ENCODE measurements around the gene SORT1.

The SORT1 gene

DNA sequence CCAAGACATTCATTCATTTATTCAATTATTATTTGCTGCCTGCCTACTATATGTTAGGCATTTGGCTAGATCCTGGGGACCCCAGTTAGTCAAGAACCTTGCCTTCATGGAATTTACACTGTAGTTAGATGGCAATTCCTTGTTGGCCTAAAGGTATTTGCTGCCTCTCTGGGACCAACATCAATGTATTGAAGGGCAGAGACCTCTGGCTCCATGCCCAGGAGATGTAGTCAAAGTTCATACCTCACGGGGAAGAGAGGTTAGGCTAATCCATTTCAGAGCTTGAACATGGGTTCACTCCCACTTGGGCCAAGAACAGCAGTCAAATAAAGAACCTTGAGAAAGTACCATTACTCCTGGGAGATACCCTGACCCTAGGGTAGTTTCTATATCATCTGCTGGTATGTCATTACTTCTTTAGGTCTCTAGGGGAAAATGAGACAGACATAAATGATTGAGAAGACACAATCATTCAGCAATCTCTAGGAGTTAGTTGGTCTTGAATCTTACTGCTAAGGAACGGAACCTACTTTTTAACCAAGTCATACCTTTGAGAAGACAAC, 32.0 kb downstream of the SORT1 start:
- Histone ChIP-seq H3K4me3 (ENCODE audit: low read length) (no peak overlapping the region), H4K8ac (ENCODE audit: low read depth, low read length) (no peak overlapping the region), H3K4me2 (ENCODE audit: low read length) (no peak overlapping the region), H2BK15ac (replicated peaks; ENCODE audit: low read depth) (no peak overlapping the region), H3K56ac (ENCODE audit: low read length) (no peak overlapping the region), H3K27me3 (ENCODE audit: insufficient read depth, low read length, poor library complexity) (no peaks in the 10 kb centered on the region), H3K79me1 (ENCODE audit: low read length) (no peaks in the 10 kb centered on the region), H3K23ac (ENCODE audit: low read length) (no peak overlapping the region), H3K36me3 (ENCODE audit: control insufficient read depth, insufficient read depth, low read length) (no peaks in the 10 kb centered on the region), H3K9ac (ENCODE audit: low read length) (no peak overlapping the region), H3K18ac (ENCODE audit: low read length) (no peak overlapping the region), H4K5ac (ENCODE audit: low read length) (no peak overlapping the region), H3K4me1 (ENCODE audit: control insufficient read depth, low read depth, low read length) (no peaks in the 10 kb centered on the region), H2BK5ac (ENCODE audit: low read length) (no peak overlapping the region), H3K4ac (ENCODE audit: low read depth, low read length) (no peak overlapping the region), H3K79me2 (ENCODE audit: control insufficient read depth, insufficient read depth, low read length) (no peaks in the 10 kb centered on the region), H2BK120ac (ENCODE audit: low read depth, low read length) (no peak overlapping the region), H2AK5ac (ENCODE audit: low read length) (no peak overlapping the region), H3K27ac (ENCODE audit: low read depth, low read length) (no peak overlapping the region)
- WGBS (ENCODE audit: extremely low coverage, insufficient coverage, low lambda C conversion rate) = no CpG with 5 or more reads among the region's 2 CpGs
- no peak for DNase-seq

DNA sequence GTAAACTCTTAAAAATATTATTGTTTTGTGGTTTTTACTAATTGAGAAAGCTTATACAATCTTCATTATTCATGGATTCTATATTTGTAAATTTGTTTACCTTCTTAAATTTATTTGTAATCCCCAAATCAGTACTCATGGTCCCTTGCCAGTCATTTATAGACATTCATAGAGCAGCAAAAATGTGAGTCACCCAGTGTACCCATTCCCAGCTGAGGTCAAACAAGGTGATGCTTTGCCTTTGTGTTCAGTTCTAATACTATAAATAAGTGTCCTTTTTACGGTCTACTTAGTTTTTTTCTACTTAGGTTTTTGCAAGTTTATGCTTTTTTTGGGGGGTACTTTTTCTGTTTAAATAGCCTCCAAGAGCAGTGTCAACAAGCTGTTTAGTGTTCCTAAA, 36.1 kb downstream of the SORT1 start:
- Histone ChIP-seq H4K8ac (ENCODE audit: low read depth, low read length) (no peak overlapping the region), H2BK15ac (replicated peaks; ENCODE audit: low read depth) (no peak overlapping the region), H3K79me1 (ENCODE audit: low read length) (no peaks in the 10 kb centered on the region), H3K4ac (ENCODE audit: low read depth, low read length) (no peak overlapping the region), H3K9ac (ENCODE audit: low read length) (no peak overlapping the region), H3K4me3 (ENCODE audit: low read length) (no peak overlapping the region), H3K4me2 (ENCODE audit: low read length) (no peak overlapping the region), H3K27me3 (ENCODE audit: insufficient read depth, low read length, poor library complexity) (no peaks in the 10 kb centered on the region), H3K56ac (ENCODE audit: low read length) (no peak overlapping the region), H4K5ac (ENCODE audit: low read length) (no peak overlapping the region), H3K79me2 (ENCODE audit: control insufficient read depth, insufficient read depth, low read length) (no peaks in the 10 kb centered on the region), H2BK120ac (ENCODE audit: low read depth, low read length) (no peak overlapping the region), H3K4me1 (ENCODE audit: control insufficient read depth, low read depth, low read length) (no peaks in the 10 kb centered on the region), H3K27ac (ENCODE audit: low read depth, low read length) (no peak overlapping the region), H3K23ac (ENCODE audit: low read length) (no peak overlapping the region), H2BK5ac (ENCODE audit: low read length) (no peak overlapping the region), H3K36me3 (ENCODE audit: control insufficient read depth, insufficient read depth, low read length) (no peaks in the 10 kb centered on the region), H2AK5ac (ENCODE audit: low read length) (no peak overlapping the region), H3K18ac (ENCODE audit: low read length) (no peak overlapping the region)
- no peak for DNase-seq
- no CpG with 5 or more reads among the region's 1 CpG for WGBS (ENCODE audit: extremely low coverage, insufficient coverage, low lambda C conversion rate)

GRCh38 chr1:109361069-109361468, 36.6 kb downstream of the SORT1 start:
- H3K4me1 ChIP-seq (ENCODE audit: control insufficient read depth, low read depth, low read length) = no peaks in the 10 kb centered on the region
- H3K9ac ChIP-seq (ENCODE audit: low read length) = no peak overlapping the region
- H2BK5ac ChIP-seq (ENCODE audit: low read length) = no peak overlapping the region
- H3K4me3 ChIP-seq (ENCODE audit: low read length) = no peak overlapping the region
- H2BK120ac ChIP-seq (ENCODE audit: low read depth, low read length) = no peak overlapping the region
- H3K79me1 ChIP-seq (ENCODE audit: low read length) = no peaks in the 10 kb centered on the region
- no peak overlapping the region for H3K56ac ChIP-seq (ENCODE audit: low read length)
- no peak overlapping the region for H3K27ac ChIP-seq (ENCODE audit: low read depth, low read length)
- WGBS (ENCODE audit: extremely low coverage, insufficient coverage, low lambda C conversion rate) = no CpG with 5 or more reads among the region's 2 CpGs
- H3K18ac ChIP-seq (ENCODE audit: low read length) = no peak overlapping the region
- no peak overlapping the region for H2BK15ac ChIP-seq (replicated peaks; ENCODE audit: low read depth)
- no peak overlapping the region for H3K4me2 ChIP-seq (ENCODE audit: low read length)
- DNase-seq = no peak
- no peaks in the 10 kb centered on the region for H3K36me3 ChIP-seq (ENCODE audit: control insufficient read depth, insufficient read depth, low read length)
- H3K4ac ChIP-seq (ENCODE audit: low read depth, low read length) = no peak overlapping the region
- no peaks in the 10 kb centered on the region for H3K27me3 ChIP-seq (ENCODE audit: insufficient read depth, low read length, poor library complexity)
- H4K5ac ChIP-seq (ENCODE audit: low read length) = no peak overlapping the region
- H2AK5ac ChIP-seq (ENCODE audit: low read length) = no peak overlapping the region
- no peak overlapping the region for H3K23ac ChIP-seq (ENCODE audit: low read length)
- no peaks in the 10 kb centered on the region for H3K79me2 ChIP-seq (ENCODE audit: control insufficient read depth, insufficient read depth, low read length)
- H4K8ac ChIP-seq (ENCODE audit: low read depth, low read length) = no peak overlapping the region

GRCh38 chr1:109357616-109358015, 40.1 kb downstream of the SORT1 start:
- H3K4me3 ChIP-seq (ENCODE audit: low read length) = no peak overlapping the region
- no peak overlapping the region for H4K5ac ChIP-seq (ENCODE audit: low read length)
- no peaks in the 10 kb centered on the region for H3K79me1 ChIP-seq (ENCODE audit: low read length)
- no peak overlapping the region for H3K23ac ChIP-seq (ENCODE audit: low read length)
- DNase-seq = no peak
- no peaks in the 10 kb centered on the region for H3K79me2 ChIP-seq (ENCODE audit: control insufficient read depth, insufficient read depth, low read length)
- no peaks in the 10 kb centered on the region for H3K36me3 ChIP-seq (ENCODE audit: control insufficient read depth, insufficient read depth, low read length)
- H3K4ac ChIP-seq (ENCODE audit: low read depth, low read length) = no peak overlapping the region
- H3K4me1 ChIP-seq (ENCODE audit: control insufficient read depth, low read depth, low read length) = no peaks in the 10 kb centered on the region
- no peak overlapping the region for H3K27ac ChIP-seq (ENCODE audit: low read depth, low read length)
- no peak overlapping the region for H3K56ac ChIP-seq (ENCODE audit: low read length)
- no CpG with 5 or more reads among the region's 1 CpG for WGBS (ENCODE audit: extremely low coverage, insufficient coverage, low lambda C conversion rate)
- H3K18ac ChIP-seq (ENCODE audit: low read length) = no peak overlapping the region
- H2BK5ac ChIP-seq (ENCODE audit: low read length) = no peak overlapping the region
- H2BK120ac ChIP-seq (ENCODE audit: low read depth, low read length) = no peak overlapping the region
- no peak overlapping the region for H3K9ac ChIP-seq (ENCODE audit: low read length)
- H3K4me2 ChIP-seq (ENCODE audit: low read length) = no peak overlapping the region
- no peak overlapping the region for H4K8ac ChIP-seq (ENCODE audit: low read depth, low read length)
- H2AK5ac ChIP-seq (ENCODE audit: low read length) = no peak overlapping the region
- H2BK15ac ChIP-seq (replicated peaks; ENCODE audit: low read depth) = no peak overlapping the region
- no peaks in the 10 kb centered on the region for H3K27me3 ChIP-seq (ENCODE audit: insufficient read depth, low read length, poor library complexity)

DNA sequence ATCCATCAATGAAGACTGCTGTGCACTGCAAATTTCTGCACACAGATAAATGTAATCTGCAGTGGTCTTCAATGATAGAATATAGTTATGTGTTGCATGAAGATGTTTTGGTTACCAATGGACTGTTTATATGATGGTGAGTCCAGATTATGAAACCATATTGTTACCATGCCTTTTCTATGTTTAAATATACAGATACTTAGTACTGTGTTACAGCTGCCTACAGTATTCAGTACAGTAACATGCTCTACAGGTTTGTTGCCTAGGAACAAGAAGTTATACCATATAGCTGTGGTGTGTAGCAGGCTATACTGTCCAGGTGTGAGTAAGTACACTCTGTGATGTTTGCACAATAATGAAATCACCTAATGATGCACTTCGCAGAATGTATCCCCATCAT, 40.8 kb downstream of the SORT1 start:
- H3K79me1 ChIP-seq (ENCODE audit: low read length) = no peaks in the 10 kb centered on the region
- no peak overlapping the region for H2BK120ac ChIP-seq (ENCODE audit: low read depth, low read length)
- H4K5ac ChIP-seq (ENCODE audit: low read length) = no peak overlapping the region
- H2BK15ac ChIP-seq (replicated peaks; ENCODE audit: low read depth) = no peak overlapping the region
- DNase-seq = no peak
- no peak overlapping the region for H2BK5ac ChIP-seq (ENCODE audit: low read length)
- H3K9ac ChIP-seq (ENCODE audit: low read length) = no peak overlapping the region
- H3K36me3 ChIP-seq (ENCODE audit: control insufficient read depth, insufficient read depth, low read length) = no peaks in the 10 kb centered on the region
- H3K18ac ChIP-seq (ENCODE audit: low read length) = no peak overlapping the region
- no peak overlapping the region for H2AK5ac ChIP-seq (ENCODE audit: low read length)
- no peak overlapping the region for H3K23ac ChIP-seq (ENCODE audit: low read length)
- no peak overlapping the region for H4K8ac ChIP-seq (ENCODE audit: low read depth, low read length)
- H3K27me3 ChIP-seq (ENCODE audit: insufficient read depth, low read length, poor library complexity) = no peaks in the 10 kb centered on the region
- no peaks in the 10 kb centered on the region for H3K79me2 ChIP-seq (ENCODE audit: control insufficient read depth, insufficient read depth, low read length)
- no peak overlapping the region for H3K27ac ChIP-seq (ENCODE audit: low read depth, low read length)
- WGBS (ENCODE audit: extremely low coverage, insufficient coverage, low lambda C conversion rate) = no CpG with 5 or more reads among the region's 1 CpG
- H3K4me3 ChIP-seq (ENCODE audit: low read length) = no peak overlapping the region
- H3K4me2 ChIP-seq (ENCODE audit: low read length) = no peak overlapping the region
- no peak overlapping the region for H3K56ac ChIP-seq (ENCODE audit: low read length)
- H3K4me1 ChIP-seq (ENCODE audit: control insufficient read depth, low read depth, low read length) = no peaks in the 10 kb centered on the region
- H3K4ac ChIP-seq (ENCODE audit: low read depth, low read length) = no peak overlapping the region

DNA sequence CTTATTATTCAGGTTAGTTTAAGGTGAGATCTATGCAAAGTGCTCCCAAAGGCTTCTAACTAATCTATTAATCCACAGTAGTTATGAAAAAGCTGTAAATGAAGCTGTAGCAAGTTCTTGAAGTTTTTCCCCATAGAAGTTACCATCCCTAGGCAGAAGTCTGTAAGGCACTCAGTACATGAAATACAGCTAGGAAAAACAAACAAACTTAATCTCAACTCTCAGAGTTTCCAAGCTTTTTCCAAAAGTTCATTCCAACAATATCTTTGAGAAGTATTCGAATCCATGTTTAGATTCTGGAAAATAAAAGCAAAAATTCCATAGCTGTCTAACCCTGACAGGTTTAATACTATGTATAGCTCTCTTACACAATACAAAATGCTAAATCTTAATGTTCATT, 41.2 kb downstream of the SORT1 start:
- no peak overlapping the region for H3K56ac ChIP-seq (ENCODE audit: low read length)
- no peaks in the 10 kb centered on the region for H3K79me2 ChIP-seq (ENCODE audit: control insufficient read depth, insufficient read depth, low read length)
- no peak overlapping the region for H3K9ac ChIP-seq (ENCODE audit: low read length)
- H2BK15ac ChIP-seq (replicated peaks; ENCODE audit: low read depth) = no peak overlapping the region
- no peaks in the 10 kb centered on the region for H3K4me1 ChIP-seq (ENCODE audit: control insufficient read depth, low read depth, low read length)
- H2BK120ac ChIP-seq (ENCODE audit: low read depth, low read length) = no peak overlapping the region
- H3K4me2 ChIP-seq (ENCODE audit: low read length) = no peak overlapping the region
- no peak overlapping the region for H3K23ac ChIP-seq (ENCODE audit: low read length)
- no peak overlapping the region for H3K4ac ChIP-seq (ENCODE audit: low read depth, low read length)
- no CpG with 5 or more reads among the region's 1 CpG for WGBS (ENCODE audit: extremely low coverage, insufficient coverage, low lambda C conversion rate)
- H3K27ac ChIP-seq (ENCODE audit: low read depth, low read length) = no peak overlapping the region
- H3K27me3 ChIP-seq (ENCODE audit: insufficient read depth, low read length, poor library complexity) = no peaks in the 10 kb centered on the region
- H3K18ac ChIP-seq (ENCODE audit: low read length) = no peak overlapping the region
- DNase-seq = no peak
- peaks cover under 1% of the 10 kb centered on the region for H3K36me3 ChIP-seq (ENCODE audit: control insufficient read depth, insufficient read depth, low read length)
- H3K79me1 ChIP-seq (ENCODE audit: low read length) = no peaks in the 10 kb centered on the region
- H3K4me3 ChIP-seq (ENCODE audit: low read length) = no peak overlapping the region
- no peak overlapping the region for H2BK5ac ChIP-seq (ENCODE audit: low read length)
- no peak overlapping the region for H4K8ac ChIP-seq (ENCODE audit: low read depth, low read length)
- H4K5ac ChIP-seq (ENCODE audit: low read length) = no peak overlapping the region
- H2AK5ac ChIP-seq (ENCODE audit: low read length) = no peak overlapping the region

Data from mesendoderm (in vitro differentiated cells).